ENCODE data around the gene RTP2.

The RTP2 gene, protein sequence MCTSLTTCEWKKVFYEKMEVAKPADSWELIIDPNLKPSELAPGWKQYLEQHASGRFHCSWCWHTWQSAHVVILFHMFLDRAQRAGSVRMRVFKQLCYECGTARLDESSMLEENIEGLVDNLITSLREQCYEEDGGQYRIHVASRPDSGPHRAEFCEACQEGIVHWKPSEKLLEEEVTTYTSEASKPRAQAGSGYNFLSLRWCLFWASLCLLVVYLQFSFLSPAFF

GRCh38 chr3:187702507-187703033, at the start of gene RTP2:
Gene RTP2, minus strand, starts transcription at chr3:187702557. Its CDS starts 429 bp downstream, at chr3:187702128.
- ATAC-seq: no peak

DNA sequence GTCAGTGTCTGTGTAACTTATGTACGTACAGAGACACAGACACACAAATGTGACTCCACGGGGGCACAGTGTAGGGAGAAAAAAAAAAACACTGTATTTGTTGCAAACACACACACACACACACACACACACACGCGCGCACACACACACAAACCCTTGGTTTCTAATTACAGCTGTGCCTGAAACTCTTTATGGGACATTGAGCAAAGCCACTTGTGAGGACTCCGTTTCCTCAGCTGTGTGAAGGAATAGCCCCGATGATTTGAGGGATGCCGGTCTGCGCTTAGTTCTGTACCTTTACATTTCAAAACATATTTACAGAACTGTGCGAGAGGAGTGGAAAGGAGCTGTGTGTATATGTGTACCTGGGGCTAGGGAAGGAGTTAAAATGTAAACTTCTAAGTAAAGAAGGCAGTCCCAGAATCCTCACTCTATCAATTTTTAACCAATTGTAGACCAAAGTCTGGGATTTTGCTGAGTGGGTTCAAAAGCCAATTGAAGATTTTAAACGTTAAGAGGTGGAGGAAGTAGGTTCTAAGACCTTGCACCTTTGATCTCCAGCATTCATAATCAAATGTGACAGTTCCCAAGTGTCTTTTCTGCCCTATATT, 48.3 kb upstream of the RTP2 start:
- TF ChIP-seq OSR1 (CRISPR knock-in tag; IDR thresholded peaks at IDR 0.05): no peak
- no peak for TF ChIP-seq ZFP3 (CRISPR knock-in tag; IDR thresholded peaks at IDR 0.05)
- TF ChIP-seq, protein P1, sequence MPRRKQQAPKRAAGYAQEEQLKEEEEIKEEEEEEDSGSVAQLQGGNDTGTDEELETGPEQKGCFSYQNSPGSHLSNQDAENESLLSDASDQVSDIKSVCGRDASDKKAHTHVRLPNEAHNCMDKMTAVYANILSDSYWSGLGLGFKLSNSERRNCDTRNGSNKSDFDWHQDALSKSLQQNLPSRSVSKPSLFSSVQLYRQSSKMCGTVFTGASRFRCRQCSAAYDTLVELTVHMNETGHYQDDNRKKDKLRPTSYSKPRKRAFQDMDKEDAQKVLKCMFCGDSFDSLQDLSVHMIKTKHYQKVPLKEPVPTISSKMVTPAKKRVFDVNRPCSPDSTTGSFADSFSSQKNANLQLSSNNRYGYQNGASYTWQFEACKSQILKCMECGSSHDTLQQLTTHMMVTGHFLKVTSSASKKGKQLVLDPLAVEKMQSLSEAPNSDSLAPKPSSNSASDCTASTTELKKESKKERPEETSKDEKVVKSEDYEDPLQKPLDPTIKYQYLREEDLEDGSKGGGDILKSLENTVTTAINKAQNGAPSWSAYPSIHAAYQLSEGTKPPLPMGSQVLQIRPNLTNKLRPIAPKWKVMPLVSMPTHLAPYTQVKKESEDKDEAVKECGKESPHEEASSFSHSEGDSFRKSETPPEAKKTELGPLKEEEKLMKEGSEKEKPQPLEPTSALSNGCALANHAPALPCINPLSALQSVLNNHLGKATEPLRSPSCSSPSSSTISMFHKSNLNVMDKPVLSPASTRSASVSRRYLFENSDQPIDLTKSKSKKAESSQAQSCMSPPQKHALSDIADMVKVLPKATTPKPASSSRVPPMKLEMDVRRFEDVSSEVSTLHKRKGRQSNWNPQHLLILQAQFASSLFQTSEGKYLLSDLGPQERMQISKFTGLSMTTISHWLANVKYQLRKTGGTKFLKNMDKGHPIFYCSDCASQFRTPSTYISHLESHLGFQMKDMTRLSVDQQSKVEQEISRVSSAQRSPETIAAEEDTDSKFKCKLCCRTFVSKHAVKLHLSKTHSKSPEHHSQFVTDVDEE (CRISPR knock-in tag; IDR thresholded peaks at IDR 0.05): no peak
- ATAC-seq: no peak

More at GRCh38 chr3:187702507-187703033, at the start of gene RTP2:
- TF ChIP-seq CSRNP3 (CRISPR knock-in tag; IDR thresholded peaks at IDR 0.05) (no peak), TCF4 (CRISPR knock-in tag; IDR thresholded peaks at IDR 0.05; ENCODE audit: borderline replicate concordance) (no peak), SNAI2 (CRISPR knock-in tag; IDR thresholded peaks at IDR 0.05) (no peak), ZNF565 (CRISPR knock-in tag; conservative IDR thresholded peaks at IDR 0.05; ENCODE audit: low read depth) (no peak), PPARA (CRISPR knock-in tag; IDR thresholded peaks at IDR 0.05; ENCODE audit: borderline replicate concordance) (no peak), ZC3H10 (CRISPR knock-in tag; IDR thresholded peaks at IDR 0.05) (no peak), ZNF8 (CRISPR knock-in tag; IDR thresholded peaks at IDR 0.05) (no peak)
- TF ChIP-seq, protein P1 (CRISPR knock-in tag; IDR thresholded peaks at IDR 0.05): no peak
- TF ChIP-seq, protein P2, sequence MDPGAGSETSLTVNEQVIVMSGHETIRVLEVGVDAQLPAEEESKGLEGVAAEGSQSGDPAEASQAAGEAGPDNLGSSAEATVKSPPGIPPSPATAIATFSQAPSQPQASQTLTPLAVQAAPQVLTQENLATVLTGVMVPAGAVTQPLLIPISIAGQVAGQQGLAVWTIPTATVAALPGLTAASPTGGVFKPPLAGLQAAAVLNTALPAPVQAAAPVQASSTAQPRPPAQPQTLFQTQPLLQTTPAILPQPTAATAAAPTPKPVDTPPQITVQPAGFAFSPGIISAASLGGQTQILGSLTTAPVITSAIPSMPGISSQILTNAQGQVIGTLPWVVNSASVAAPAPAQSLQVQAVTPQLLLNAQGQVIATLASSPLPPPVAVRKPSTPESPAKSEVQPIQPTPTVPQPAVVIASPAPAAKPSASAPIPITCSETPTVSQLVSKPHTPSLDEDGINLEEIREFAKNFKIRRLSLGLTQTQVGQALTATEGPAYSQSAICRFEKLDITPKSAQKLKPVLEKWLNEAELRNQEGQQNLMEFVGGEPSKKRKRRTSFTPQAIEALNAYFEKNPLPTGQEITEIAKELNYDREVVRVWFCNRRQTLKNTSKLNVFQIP (CRISPR knock-in tag; IDR thresholded peaks at IDR 0.05; ENCODE audit: borderline replicate concordance, low read depth): no peak

DNA sequence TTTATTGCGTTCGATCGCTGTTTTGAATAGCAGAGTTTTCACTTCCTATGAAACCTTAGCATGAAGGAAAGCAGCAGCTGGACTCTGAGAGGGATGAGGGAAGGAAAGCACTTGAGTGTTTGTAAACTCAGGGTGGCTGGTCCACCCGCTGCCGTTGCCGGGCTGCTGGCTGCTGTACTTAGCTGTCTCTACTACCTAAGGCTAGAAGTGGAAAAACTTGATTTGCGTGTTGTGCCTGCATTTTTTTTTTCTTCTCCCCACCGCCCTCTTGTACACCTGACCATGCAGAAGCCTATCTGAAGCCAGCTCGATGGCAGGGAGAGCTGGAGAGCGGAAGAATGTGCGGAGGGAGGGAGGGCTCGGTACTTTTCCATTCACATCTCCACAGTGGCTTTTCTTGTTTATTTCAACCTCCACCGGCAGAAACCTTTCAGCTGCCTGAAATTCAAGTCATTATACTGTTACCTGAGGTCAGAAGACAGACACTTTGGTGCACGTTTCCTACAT, 47.7 kb upstream of the RTP2 start:
- ATAC-seq: no peak
- TF ChIP-seq, protein P2 (CRISPR knock-in tag; IDR thresholded peaks at IDR 0.05; ENCODE audit: borderline replicate concordance, low read depth): no peak
- TF ChIP-seq CREB5 (CRISPR knock-in tag; IDR thresholded peaks at IDR 0.05; ENCODE audit: low read depth) (no peak), ZNF70 (CRISPR knock-in tag; IDR thresholded peaks at IDR 0.05) (no peak), GLIS3 (CRISPR knock-in tag; IDR thresholded peaks at IDR 0.05) (no peak), PPARA (CRISPR knock-in tag; IDR thresholded peaks at IDR 0.05; ENCODE audit: borderline replicate concordance) (no peak)

Data from SK-N-SH treated with all-trans-retinoic acid at 6 μM for 48 hours (cell line).